H1 (cell line): ENCODE results near the gene CDH22. TPM values are rescaled to one million over a fixed set of nuclear protein-coding genes. Genes with fewer than 3 reads are reported as not detected.

Experiments
- ATF3 ChIP-seq: IDR thresholded peaks from 2 replicates; pipeline ENCODE4 v1.6.1; 2011; ENCODE audit warnings: low read depth, mild to moderate bottlenecking, low read length; ENCODE audit not compliant: insufficient read depth
- BRCA1 ChIP-seq: IDR thresholded peaks from 2 replicates; pipeline ENCODE4 v1.6.1; 2012; ENCODE audit warnings: low read depth, low read length, improper control_type of control experiment
- CBX5 ChIP-seq: fragments of 300-800, 300-1000 bp; sonication (generic); IDR thresholded peaks from 2 replicates; pipeline ENCODE4 v1.7.1; 2016; ENCODE audit warnings: antibody characterized with exemption, low read length, low read depth
- CTCF ChIP-seq, 3 experiments: IDR thresholded peaks; 1 replicate in 2 of 3; 2 replicates in 1 of 3; pipeline versions ENCODE4 v1.5.1 to v1.6.1; 2011; ENCODE audit warnings: low read length in 3 of 3, mild to moderate bottlenecking in 3 of 3, inconsistent platforms in 2 of 3, low read depth in 1 of 3, moderate library complexity in 1 of 3; ENCODE audit not compliant: insufficient read depth in 1 of 3; ENCODE audit errors: control extremely low read depth in 1 of 3
- E2F6 ChIP-seq: IDR thresholded peaks from 2 replicates; pipeline ENCODE4 v1.6.1; 2012; ENCODE audit warnings: inconsistent platforms
- EGR1 ChIP-seq: IDR thresholded peaks from 2 replicates; pipeline ENCODE4 v1.6.1; 2011; ENCODE audit warnings: low read depth, low read length, borderline replicate concordance
- EP300 ChIP-seq, 2 experiments: IDR thresholded peaks; 1 replicate in 1 of 2; 2 replicates in 1 of 2; pipeline ENCODE4 v1.6.1; 2011 to 2012; ENCODE audit warnings: low read depth in 2 of 2, low read length in 2 of 2, mild to moderate bottlenecking in 2 of 2, borderline replicate concordance in 1 of 2, inconsistent platforms in 1 of 2, moderate library complexity in 1 of 2
- EZH2 ChIP-seq: fragments of 200-600 bp; sonication (generic); IDR thresholded peaks from 2 replicates; pipeline ENCODE4 v1.7.1; 2012; ENCODE audit warnings: low read depth, mild to moderate bottlenecking, moderate library complexity, low read length, inconsistent platforms; ENCODE audit not compliant: severe bottlenecking
- FOSL1 ChIP-seq: IDR thresholded peaks from 2 replicates; pipeline ENCODE4 v1.6.1; 2011; ENCODE audit warnings: mild to moderate bottlenecking, low read depth, low read length, moderate library complexity; ENCODE audit not compliant: insufficient read depth
- GABPA ChIP-seq: IDR thresholded peaks from 2 replicates; pipeline ENCODE4 v1.6.1; 2011; ENCODE audit warnings: mild to moderate bottlenecking, low read length, moderate library complexity, borderline replicate concordance; ENCODE audit not compliant: insufficient read depth
- GTF2F1 ChIP-seq: IDR thresholded peaks from 2 replicates; pipeline ENCODE4 v1.6.1; 2012; ENCODE audit warnings: low read depth, low read length, improper control_type of control experiment, borderline replicate concordance
- HDAC6 ChIP-seq: IDR thresholded peaks from one replicate; pipeline ENCODE4 v1.7.1; 2012; ENCODE audit warnings: low read depth, mild to moderate bottlenecking, inconsistent platforms, low read length, moderate library complexity
- JUND ChIP-seq: IDR thresholded peaks from 2 replicates; pipeline ENCODE4 v1.6.1; 2011; ENCODE audit warnings: mild to moderate bottlenecking, improper control_type of control experiment, low read length
- RBBP5 ChIP-seq: IDR thresholded peaks from 2 replicates; pipeline ENCODE4 v1.7.1; 2012; ENCODE audit warnings: low read depth, mild to moderate bottlenecking, inconsistent platforms, low read length, moderate library complexity, borderline replicate concordance
- RNF2 ChIP-seq: fragments of 200-900, 300-1000 bp; sonication (generic); IDR thresholded peaks from 2 replicates; pipeline ENCODE4 v1.7.1; 2016; ENCODE audit warnings: borderline replicate concordance, low read depth, mild to moderate bottlenecking, antibody characterized with exemption, low read length; ENCODE audit not compliant: poor library complexity, severe bottlenecking; ENCODE audit errors: missing control alignments
- SP1 ChIP-seq: IDR thresholded peaks from 2 replicates; pipeline ENCODE4 v1.6.1; 2011; ENCODE audit warnings: low read depth, low read length
- TAF1 ChIP-seq: IDR thresholded peaks from 2 replicates; pipeline ENCODE4 v1.6.1; 2011; ENCODE audit warnings: mild to moderate bottlenecking, low read depth, low read length
- polyA plus RNA-seq, 7 experiments: library from polyadenylated mRNA; depleted of rRNA in 3 of 7; stranded (reverse) in 5 of 7; unstranded in 2 of 7; fragments of >200 nt in 5 of 7; fragments of 200-250 nt in 2 of 7; gene quantifications; 1 replicate in 5 of 7; 2 replicates in 1 of 7; 4 replicates in 1 of 7; pipeline versions ENCODE4 v1.2.1 to v1.2.3, GENCODE V29; 2011 to 2013; ENCODE audit warnings: missing spikeins in 2 of 7, mixed read lengths in 2 of 7
- total RNA-seq: library from RNA; stranded (reverse); fragmentation: NEBNext Ultra II Directional; extraction: Animal tissue kit (Norgen Biotek cat#: 25700); gene quantifications from 2 replicates; pipeline ENCODE4 v1.2.1, GENCODE V29; 2021

CDH22 gene
- total and polyA plus RNA-seq, 2 of the 8 experiments (the other 6 are each of a cell fraction or from before 2014, with no cell fraction given): 0.35 to 0.39 TPM

- peak; percentile 28 to 36 (median 33) for TF ChIP-seq CTCF (IDR thresholded peaks at IDR 0.05; ENCODE audit: control extremely low read depth in 1 of 3, insufficient read depth in 1 of 3, low read depth in 1 of 3, low read length in 3 of 3)
- TF ChIP-seq HDAC6: no peak
- no peak for TF ChIP-seq CBX5
- TF ChIP-seq GTF2F1: no peak
- TF ChIP-seq FOSL1: no peak
- no peak for TF ChIP-seq TAF1
- no peak for TF ChIP-seq SP1
- no peak for TF ChIP-seq GABPA
- TF ChIP-seq RBBP5: peak; percentile 50; the same call in 1 of the 2 replicates
- no peak for TF ChIP-seq JUND
- no peak for TF ChIP-seq EZH2
- TF ChIP-seq RNF2: no peak
- TF ChIP-seq BRCA1: no peak
- no peak for TF ChIP-seq EP300 (IDR thresholded peaks at IDR 0.05; ENCODE audit: borderline replicate concordance in 1 of 2, low read depth in 2 of 2, low read length in 2 of 2)
- TF ChIP-seq EGR1: no peak
- TF ChIP-seq ATF3: no peak
- no peak for TF ChIP-seq E2F6
These were observed at the start of gene CDH22 (continued) for GRCh38 chr20:46308258-46309157.
